H9 (cell line): ENCODE data around the gene VANGL2. TPM values are rescaled to one million over a fixed set of nuclear protein-coding genes. Genes with fewer than 3 reads are reported as not detected.

Experiments used
- DNase-seq: peaks from one replicate; pipeline ENCODE4 v3.0.0-alpha.2; 2017
- H2AFZ ChIP-seq: one replicate; pipeline ENCODE4 v1.6.1; 2013; ENCODE audit warnings: mild to moderate bottlenecking, low read length, control low read depth, moderate library complexity
- H2AK5ac ChIP-seq: 2 replicates; pipeline ENCODE4 v1.6.1; 2013; ENCODE audit warnings: low read length, control low read depth, mixed read lengths; ENCODE audit not compliant: insufficient read length
- H2BK120ac ChIP-seq: one replicate; pipeline ENCODE4 v1.6.1; 2013; ENCODE audit warnings: low read depth, mild to moderate bottlenecking, low read length, control low read depth, inconsistent platforms; ENCODE audit not compliant: poor library complexity, severe bottlenecking
- H2BK12ac ChIP-seq: 2 replicates; pipeline ENCODE4 v1.6.1; 2013; ENCODE audit warnings: low read length, control low read depth, mixed read lengths, low read depth; ENCODE audit not compliant: insufficient read length
- H2BK15ac ChIP-seq: 2 replicates; pipeline ENCODE4 v1.6.1; 2013; ENCODE audit warnings: low read depth, low read length, control low read depth
- H2BK20ac ChIP-seq: one replicate; pipeline ENCODE4 v1.6.1; 2013; ENCODE audit warnings: low read depth, mild to moderate bottlenecking, low read length, control low read depth, inconsistent platforms; ENCODE audit not compliant: poor library complexity, severe bottlenecking
- H2BK5ac ChIP-seq: 2 replicates; pipeline ENCODE4 v1.6.1; 2013; ENCODE audit warnings: low read length, control low read depth, mixed read lengths; ENCODE audit not compliant: insufficient read length
- H3K14ac ChIP-seq: 2 replicates; pipeline ENCODE4 v1.6.1; 2013; ENCODE audit warnings: low read length, control low read depth; ENCODE audit not compliant: insufficient read depth
- H3K18ac ChIP-seq: 2 replicates; pipeline ENCODE4 v1.6.1; 2013; ENCODE audit warnings: low read depth, mild to moderate bottlenecking, mixed read lengths, low read length, control low read depth; ENCODE audit not compliant: insufficient read length
- H3K23ac ChIP-seq: 2 replicates; pipeline ENCODE4 v1.6.1; 2013; ENCODE audit warnings: low read length, control low read depth, mixed read lengths, low read depth; ENCODE audit not compliant: insufficient read length
- H3K23me2 ChIP-seq: 2 replicates; pipeline ENCODE4 v1.6.1; 2013; ENCODE audit warnings: low read depth, mild to moderate bottlenecking, mixed read lengths, low read length, control low read depth; ENCODE audit not compliant: insufficient read length, poor library complexity, severe bottlenecking
- H3K27ac ChIP-seq: 2 replicates; pipeline ENCODE4 v1.5.1; 2013; ENCODE audit warnings: low read length, control low read depth, mixed read lengths, low read depth; ENCODE audit not compliant: insufficient read length
- H3K27me3 ChIP-seq: 2 replicates; pipeline ENCODE4 v1.6.1; 2013; ENCODE audit warnings: low read length, control low read depth, inconsistent platforms; ENCODE audit not compliant: insufficient read depth
- H3K4ac ChIP-seq: 2 replicates; pipeline ENCODE4 v1.6.1; 2013; ENCODE audit warnings: low read depth, mild to moderate bottlenecking, control low read depth, inconsistent platforms, low read length, moderate library complexity
- H3K4me1 ChIP-seq: 2 replicates; pipeline ENCODE4 v1.6.1; 2013; ENCODE audit warnings: low read length, control low read depth, inconsistent platforms; ENCODE audit not compliant: insufficient read depth
- H3K4me2 ChIP-seq: 2 replicates; pipeline ENCODE4 v1.6.1; 2013; ENCODE audit warnings: low read length, control low read depth, mixed read lengths; ENCODE audit not compliant: insufficient read length, insufficient read depth
- H3K56ac ChIP-seq: 2 replicates; pipeline ENCODE4 v1.6.1; 2013; ENCODE audit warnings: low read depth, mild to moderate bottlenecking, mixed read lengths, low read length, control low read depth; ENCODE audit not compliant: insufficient read length
- H3K79me1 ChIP-seq: 2 replicates; pipeline ENCODE4 v1.6.1; 2013; ENCODE audit warnings: low read depth, mild to moderate bottlenecking, moderate library complexity, low read length, control low read depth, inconsistent platforms; ENCODE audit not compliant: insufficient read depth, poor library complexity, severe bottlenecking
- H3K79me2 ChIP-seq: 2 replicates; pipeline ENCODE4 v1.6.1; 2013; ENCODE audit warnings: low read length, control low read depth, inconsistent platforms; ENCODE audit not compliant: insufficient read depth
- H3K9ac ChIP-seq: 2 replicates; pipeline ENCODE4 v1.6.1; 2013; ENCODE audit warnings: low read length, control low read depth, mixed read lengths; ENCODE audit not compliant: insufficient read length; ENCODE audit errors: extremely low read depth
- H3K9me3 ChIP-seq: one replicate; pipeline ENCODE4 v1.6.1; 2013; ENCODE audit warnings: low read depth, low read length, inconsistent platforms; ENCODE audit not compliant: control insufficient read depth
- H3T11ph ChIP-seq: one replicate; pipeline ENCODE4 v1.6.1; 2013; ENCODE audit warnings: mild to moderate bottlenecking, low read length, control low read depth, inconsistent platforms
- H4K20me1 ChIP-seq: one replicate; pipeline ENCODE4 v1.6.1; 2013; ENCODE audit not compliant: control insufficient read depth, insufficient read length, insufficient read depth
- H4K5ac ChIP-seq: 2 replicates; pipeline ENCODE4 v1.6.1; 2013; ENCODE audit warnings: low read depth, mild to moderate bottlenecking, mixed read lengths, low read length, control low read depth; ENCODE audit not compliant: insufficient read length
- H4K8ac ChIP-seq: replicated peaks from 2 replicates; pipeline ENCODE4 v1.6.1; 2013; ENCODE audit warnings: low read length, control low read depth, mixed read lengths, low read depth; ENCODE audit not compliant: insufficient read length
- H4K91ac ChIP-seq: 2 replicates; pipeline ENCODE4 v1.6.1; 2013; ENCODE audit warnings: low read depth, mild to moderate bottlenecking, moderate library complexity, mixed read lengths, low read length, control low read depth; ENCODE audit not compliant: insufficient read length
- H3K27ac Mint-ChIP-seq, 3 experiments: 2 replicates in 2 of 3; 3 replicates in 1 of 3; pipeline ENCODE4 v1.8.0; 2020 to 2021; ENCODE audit warnings: mixed read lengths in 3 of 3, mild to moderate bottlenecking in 1 of 3, moderate library complexity in 1 of 3
- H3K27me3 Mint-ChIP-seq: 2 replicates; pipeline ENCODE4 v1.8.0; 2021; ENCODE audit warnings: low read depth, mild to moderate bottlenecking, moderate library complexity, mixed read lengths
- H3K36me3 Mint-ChIP-seq, 3 experiments: 2 replicates in 2 of 3; 3 replicates in 1 of 3; pipeline ENCODE4 v1.8.0; 2020 to 2021; ENCODE audit warnings: low read depth in 3 of 3, mixed read lengths in 3 of 3; ENCODE audit not compliant: insufficient read depth in 1 of 3
- H3K4me1 Mint-ChIP-seq, 2 experiments: 2 replicates each; pipeline ENCODE4 v1.8.0; 2020; ENCODE audit warnings: mixed read lengths in 2 of 2
- H3K4me3 Mint-ChIP-seq, 2 experiments: 2 replicates in 1 of 2; 3 replicates in 1 of 2; pipeline ENCODE4 v1.8.0; 2020 to 2021; ENCODE audit warnings: mild to moderate bottlenecking in 2 of 2, mixed read lengths in 2 of 2, moderate library complexity in 1 of 2
- H3K9me3 Mint-ChIP-seq, 2 experiments: 2 replicates in 1 of 2; 3 replicates in 1 of 2; pipeline ENCODE4 v1.8.0; 2020; ENCODE audit warnings: mild to moderate bottlenecking in 2 of 2, mixed read lengths in 2 of 2, moderate library complexity in 1 of 2
- CTCF ChIP-seq: fragments of 200-600 bp; sonication (generic); conservative IDR thresholded peaks from 3 replicates; pipeline ENCODE4 v1.8.0; 2021; ENCODE audit warnings: antibody characterized with exemption, mild to moderate bottlenecking
- WGBS: extraction: QIAGEN DNeasy Blood & Tissue Kit; methylation state at CpG from one replicate; pipeline ENCODE4 v1.1.7; 2013; ENCODE audit warnings: missing lambda C conversion rate, low lambda C conversion rate, mixed read lengths; ENCODE audit not compliant: insufficient read length; ENCODE audit errors: extremely low coverage; 5-methylcytosine and 5-hydroxymethylcytosine counted together
- total RNA-seq: library from RNA; stranded (reverse); gene quantifications from 2 replicates; pipeline ENCODE4 v1.2.1, GENCODE V29; 2021

The VANGL2 gene
- total RNA-seq, 1 experiment from 2014 or later, result 58.5 TPM

- Mint-ChIP-seq H3K9me3 (no peaks in the 10 kb centered on the region), H3K27me3 (no peaks in the 10 kb centered on the region; the same call in 1 of the 2 replicates), H3K27ac (peak overlapping the region in 2 of 3 experiments; percentile 16 to 93; a peak in 5 of 7 replicates), H3K4me1 (peaks cover 58 to 59% of the 10 kb centered on the region in 2 experiments), H3K36me3 (peaks cover 0 to 8% (median 1%) of the 10 kb centered on the region in 3 experiments; a peak in 4 of 7 replicates), H3K4me3 (peak overlapping the region; percentile 91)
- no peaks in the 10 kb centered on the region for H4K20me1 ChIP-seq
- no peaks in the 10 kb centered on the region for H3K27me3 ChIP-seq
- H4K91ac ChIP-seq, result no peak overlapping the region
- H3K23ac ChIP-seq, result no peak overlapping the region
- H3K9ac ChIP-seq, result peak overlapping the region; percentile 68
- H3K4me1 ChIP-seq, result peaks cover 27% of the 10 kb centered on the region; the same call in 1 of the 2 replicates
- H3K14ac ChIP-seq, result peak overlapping the region; percentile 77
- no peak overlapping the region for H3K27ac ChIP-seq
- H3K4ac ChIP-seq, result no peak overlapping the region; the same call in 1 of the 2 replicates
- H2BK12ac ChIP-seq, result no peak overlapping the region
- H3K4me2 ChIP-seq, result peak overlapping the region; percentile 95
- DNase-seq, result peak; percentile 45
- H4K8ac ChIP-seq, result no peak overlapping the region
- H2AFZ ChIP-seq, result no peak overlapping the region
- TF ChIP-seq CTCF, result no peak
- H3K79me1 ChIP-seq, result no peaks in the 10 kb centered on the region
- H3K23me2 ChIP-seq, result peaks cover 17% of the 10 kb centered on the region
- peaks cover 22% of the 10 kb centered on the region; the same call in 1 of the 2 replicates for H3K79me2 ChIP-seq
- no peak overlapping the region for H2BK120ac ChIP-seq
- H3K9me3 ChIP-seq, result no peaks in the 10 kb centered on the region
- no peak overlapping the region for H2AK5ac ChIP-seq
- no CpG with 5 or more reads among the region's 55 CpGs for WGBS
- H4K5ac ChIP-seq, result no peak overlapping the region
- no peak overlapping the region for H2BK5ac ChIP-seq
- H3T11ph ChIP-seq, result no peak overlapping the region
- no peak overlapping the region for H2BK15ac ChIP-seq
- H3K56ac ChIP-seq, result no peak overlapping the region
- no peak overlapping the region for H2BK20ac ChIP-seq
- H3K18ac ChIP-seq, result peak overlapping the region; percentile 49
These were observed 502 bp downstream of the VANGL2 start for GRCh38 chr1:160400646-160401486.
